Measurements from ENCODE around the gene FARS2.

DNA sequence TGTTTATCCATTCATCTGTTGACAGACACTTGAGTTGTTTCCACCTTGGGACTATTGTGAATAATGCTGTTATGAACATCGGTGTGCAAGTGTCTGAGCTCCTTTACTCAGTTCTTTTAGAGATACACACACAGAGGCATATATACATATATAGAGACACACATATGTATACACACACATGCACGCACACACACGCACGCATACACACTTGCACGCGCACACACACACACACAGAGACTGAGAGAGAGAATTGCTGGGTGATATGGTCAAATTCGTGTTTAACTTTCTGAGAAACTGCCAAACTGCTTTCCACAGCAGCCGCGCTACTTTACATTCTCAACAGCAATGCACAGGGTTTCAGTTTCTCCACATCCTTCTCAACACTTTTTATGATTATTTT is 273.3 kb downstream of the FARS2 start:
- TF ChIP-seq, protein P1, sequence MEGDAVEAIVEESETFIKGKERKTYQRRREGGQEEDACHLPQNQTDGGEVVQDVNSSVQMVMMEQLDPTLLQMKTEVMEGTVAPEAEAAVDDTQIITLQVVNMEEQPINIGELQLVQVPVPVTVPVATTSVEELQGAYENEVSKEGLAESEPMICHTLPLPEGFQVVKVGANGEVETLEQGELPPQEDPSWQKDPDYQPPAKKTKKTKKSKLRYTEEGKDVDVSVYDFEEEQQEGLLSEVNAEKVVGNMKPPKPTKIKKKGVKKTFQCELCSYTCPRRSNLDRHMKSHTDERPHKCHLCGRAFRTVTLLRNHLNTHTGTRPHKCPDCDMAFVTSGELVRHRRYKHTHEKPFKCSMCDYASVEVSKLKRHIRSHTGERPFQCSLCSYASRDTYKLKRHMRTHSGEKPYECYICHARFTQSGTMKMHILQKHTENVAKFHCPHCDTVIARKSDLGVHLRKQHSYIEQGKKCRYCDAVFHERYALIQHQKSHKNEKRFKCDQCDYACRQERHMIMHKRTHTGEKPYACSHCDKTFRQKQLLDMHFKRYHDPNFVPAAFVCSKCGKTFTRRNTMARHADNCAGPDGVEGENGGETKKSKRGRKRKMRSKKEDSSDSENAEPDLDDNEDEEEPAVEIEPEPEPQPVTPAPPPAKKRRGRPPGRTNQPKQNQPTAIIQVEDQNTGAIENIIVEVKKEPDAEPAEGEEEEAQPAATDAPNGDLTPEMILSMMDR (IDR thresholded peaks at IDR 0.05; ENCODE audit: extremely low read depth in 1 of 2, insufficient read depth in 1 of 2, low read depth in 1 of 2, low read length in 2 of 2), result no peak
- TF ChIP-seq EZH2 (IDR thresholded peaks at IDR 0.05; ENCODE audit: borderline replicate concordance, low read depth, low read length, severe bottlenecking) (no peak), POLR2A (IDR thresholded peaks at IDR 0.05; ENCODE audit: low read depth, low read length) (no peak), JUN (IDR thresholded peaks at IDR 0.05; ENCODE audit: borderline replicate concordance, insufficient read depth, insufficient read length, low read depth) (no peak)
- TF ChIP-seq, protein P2, sequence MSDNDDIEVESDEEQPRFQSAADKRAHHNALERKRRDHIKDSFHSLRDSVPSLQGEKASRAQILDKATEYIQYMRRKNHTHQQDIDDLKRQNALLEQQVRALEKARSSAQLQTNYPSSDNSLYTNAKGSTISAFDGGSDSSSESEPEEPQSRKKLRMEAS (IDR thresholded peaks at IDR 0.05; ENCODE audit: insufficient read depth, insufficient read length), result no peak
